ENCODE measurements around the gene CD3G.

DNA sequence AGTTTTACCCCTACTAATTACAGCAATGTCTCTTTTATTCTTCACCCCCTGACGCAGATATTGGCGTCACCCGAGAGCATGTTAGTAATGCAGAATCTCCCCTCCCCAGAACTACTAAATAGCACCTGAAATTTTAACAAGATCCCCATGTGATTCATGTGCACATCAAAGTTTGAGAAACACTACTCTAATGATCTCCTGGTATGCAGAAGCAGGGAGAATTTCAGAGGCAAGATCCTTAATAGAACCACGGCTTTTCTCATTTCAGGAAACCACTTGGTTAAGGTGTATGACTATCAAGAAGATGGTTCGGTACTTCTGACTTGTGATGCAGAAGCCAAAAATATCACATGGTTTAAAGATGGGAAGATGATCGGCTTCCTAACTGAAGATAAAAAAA is 5.3 kb downstream of the CD3G start:
- TF ChIP-seq, protein P1, sequence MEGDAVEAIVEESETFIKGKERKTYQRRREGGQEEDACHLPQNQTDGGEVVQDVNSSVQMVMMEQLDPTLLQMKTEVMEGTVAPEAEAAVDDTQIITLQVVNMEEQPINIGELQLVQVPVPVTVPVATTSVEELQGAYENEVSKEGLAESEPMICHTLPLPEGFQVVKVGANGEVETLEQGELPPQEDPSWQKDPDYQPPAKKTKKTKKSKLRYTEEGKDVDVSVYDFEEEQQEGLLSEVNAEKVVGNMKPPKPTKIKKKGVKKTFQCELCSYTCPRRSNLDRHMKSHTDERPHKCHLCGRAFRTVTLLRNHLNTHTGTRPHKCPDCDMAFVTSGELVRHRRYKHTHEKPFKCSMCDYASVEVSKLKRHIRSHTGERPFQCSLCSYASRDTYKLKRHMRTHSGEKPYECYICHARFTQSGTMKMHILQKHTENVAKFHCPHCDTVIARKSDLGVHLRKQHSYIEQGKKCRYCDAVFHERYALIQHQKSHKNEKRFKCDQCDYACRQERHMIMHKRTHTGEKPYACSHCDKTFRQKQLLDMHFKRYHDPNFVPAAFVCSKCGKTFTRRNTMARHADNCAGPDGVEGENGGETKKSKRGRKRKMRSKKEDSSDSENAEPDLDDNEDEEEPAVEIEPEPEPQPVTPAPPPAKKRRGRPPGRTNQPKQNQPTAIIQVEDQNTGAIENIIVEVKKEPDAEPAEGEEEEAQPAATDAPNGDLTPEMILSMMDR (IDR thresholded peaks at IDR 0.05): no peak
- TF ChIP-seq POLR2A (IDR thresholded peaks at IDR 0.05): no peak

All from heart left ventricle (tissue), 13 donors.